HuH-7 (cell line): ENCODE measurements around the gene PDE7B.
"Not testable (repeated sequence)": the region's sequence is repeated elsewhere in the genome, so short reads cannot be mapped to it uniquely, and the experiment has no call there.

ENCODE experiments used
- DNase-seq: peaks from one replicate; pipeline ENCODE4 v3.0.0; 2011; ENCODE audit warnings: low spot score

PDE7B gene

DNA sequence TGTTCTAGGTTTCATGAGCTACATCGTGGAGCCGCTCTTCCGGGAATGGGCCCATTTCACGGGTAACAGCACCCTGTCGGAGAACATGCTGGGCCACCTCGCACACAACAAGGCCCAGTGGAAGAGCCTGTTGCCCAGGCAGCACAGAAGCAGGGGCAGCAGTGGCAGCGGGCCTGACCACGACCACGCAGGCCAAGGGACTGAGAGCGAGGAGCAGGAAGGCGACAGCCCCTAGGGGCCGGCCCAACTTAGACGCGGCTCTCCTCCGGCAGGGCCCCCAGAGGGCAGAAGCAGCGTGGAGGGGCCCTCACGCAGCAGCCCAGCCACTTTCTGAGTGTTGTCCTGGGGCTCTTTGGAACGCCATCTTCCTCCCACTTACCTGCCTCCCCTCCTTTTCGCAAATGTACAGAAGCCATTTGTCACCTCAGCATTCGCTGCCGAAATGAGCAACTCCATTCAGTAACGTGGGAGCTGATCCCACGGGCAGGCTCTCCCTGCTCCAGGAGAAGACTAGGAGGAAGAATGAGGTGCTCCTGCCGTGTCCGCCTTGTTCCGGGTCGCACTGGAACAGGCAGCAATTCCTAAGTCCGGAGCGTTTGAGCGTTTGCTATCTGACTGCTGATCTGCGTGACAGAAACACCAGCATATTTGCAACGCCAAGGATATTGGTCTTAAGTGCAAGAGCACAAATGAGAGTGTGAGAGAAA, 340.3 kb downstream of the PDE7B start:
- no peak for DNase-seq

DNA sequence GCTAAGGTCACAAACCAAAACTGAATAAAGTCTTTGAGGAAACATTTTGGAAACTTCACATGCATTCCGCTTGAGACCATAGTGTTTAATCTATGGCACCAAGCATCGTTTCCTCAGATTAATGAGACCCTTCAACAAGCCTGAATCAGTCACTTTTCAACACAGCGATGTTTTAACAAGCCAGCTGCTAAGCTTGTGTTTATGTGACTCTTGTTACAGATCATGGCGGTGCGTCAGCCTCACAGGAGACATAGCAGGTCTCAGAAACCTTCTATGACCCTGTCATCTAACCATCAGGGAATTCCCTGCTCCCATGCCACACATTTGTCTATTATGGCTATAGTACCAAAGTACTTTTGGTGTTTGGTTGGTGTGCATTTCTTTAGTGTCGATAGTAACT, 341.4 kb downstream of the PDE7B start:
- no peak for DNase-seq

DNA sequence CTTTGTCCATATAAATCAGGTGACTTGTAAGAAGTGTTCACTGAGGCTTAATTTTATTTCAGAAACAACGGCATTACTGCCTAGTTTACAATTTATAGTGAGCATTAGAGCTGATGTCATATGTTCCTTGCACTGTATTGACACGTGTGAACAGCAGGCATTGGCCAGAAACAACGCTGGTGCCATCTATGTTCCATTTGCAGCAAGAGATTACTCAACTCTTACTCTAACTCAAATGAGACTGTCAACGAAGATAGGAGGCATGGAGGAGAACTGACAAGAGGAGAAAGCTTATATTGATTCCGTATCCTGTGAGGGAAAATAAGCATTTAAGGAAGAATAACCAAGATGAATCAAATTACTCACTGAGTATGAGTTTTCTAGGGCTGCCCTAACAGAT, 350.2 kb downstream of the PDE7B start:
- DNase-seq = no peak

DNA sequence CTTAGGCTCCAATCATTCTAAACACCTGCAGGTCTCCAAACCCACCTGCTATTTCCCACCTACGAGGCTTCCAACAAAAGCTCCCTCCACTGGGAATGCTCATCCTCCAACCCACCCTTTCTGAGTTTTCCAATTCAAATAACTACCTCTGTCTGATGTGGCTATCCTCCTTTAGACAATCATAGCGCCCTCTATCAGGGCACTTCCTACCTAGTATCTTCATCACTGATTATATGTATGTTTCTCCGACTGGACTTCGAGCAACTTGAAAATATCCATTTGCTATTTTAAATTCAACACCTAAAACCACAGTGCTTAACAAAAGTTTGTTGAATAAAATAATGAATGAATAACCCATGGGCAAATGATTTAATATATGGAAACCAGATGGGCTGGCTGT, 357.3 kb downstream of the PDE7B start:
- no peak for DNase-seq

DNA sequence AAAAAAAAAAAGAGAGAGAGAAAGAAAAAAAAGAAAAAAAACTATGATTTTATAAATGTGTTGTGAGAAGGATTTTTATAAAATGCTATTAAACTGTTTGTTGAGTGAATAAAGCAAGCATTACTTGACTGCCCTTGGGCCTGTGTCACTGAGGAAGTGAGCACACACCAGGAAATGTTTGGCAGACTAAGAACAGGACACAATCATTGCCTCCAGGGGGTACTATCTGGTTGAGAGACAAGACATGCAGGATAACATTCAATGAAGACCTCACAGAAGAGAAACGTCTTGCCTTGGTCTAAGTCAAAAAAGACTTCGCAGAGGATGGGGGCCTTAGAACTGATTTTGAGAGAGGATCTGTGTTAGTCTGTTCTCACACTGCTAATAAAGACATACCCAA, 358.0 kb downstream of the PDE7B start:
- DNase-seq = no peak

DNA sequence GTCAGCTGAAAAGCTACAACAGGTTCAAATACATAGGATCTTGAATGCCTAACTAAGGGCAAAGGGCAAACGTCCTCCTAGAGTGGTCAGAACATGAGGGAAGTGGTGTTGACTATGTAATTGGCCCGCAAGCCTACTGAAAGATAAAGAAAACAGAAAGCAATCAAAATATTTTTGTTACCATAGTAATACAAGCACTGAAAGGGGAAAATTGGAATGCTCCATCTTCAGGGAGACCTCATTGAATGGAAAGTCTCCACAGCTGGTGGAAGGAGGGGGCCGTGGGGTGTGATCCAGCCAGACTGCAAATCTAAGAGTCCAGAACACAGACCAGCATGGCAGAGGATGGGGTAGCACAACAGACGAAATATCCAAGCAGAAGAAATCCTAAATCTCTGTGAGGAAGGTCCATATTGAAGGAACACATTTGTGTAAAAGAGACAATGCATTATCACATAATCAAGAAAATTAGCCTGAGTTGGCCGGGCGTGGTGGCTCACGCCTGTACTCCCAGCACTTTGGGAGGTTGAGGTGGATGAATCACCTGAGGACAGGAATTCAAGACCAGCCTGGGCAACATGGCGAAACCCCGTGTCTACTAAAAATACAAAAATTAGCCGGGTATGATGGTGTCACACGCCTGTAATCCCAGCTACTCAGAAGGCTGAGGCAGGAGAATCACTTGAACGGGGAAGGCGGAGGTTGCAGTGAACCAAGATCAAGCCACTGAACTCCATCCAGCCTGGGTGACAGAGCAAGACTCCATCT, 359.1 kb downstream of the PDE7B start:
- DNase-seq = no peak

DNA sequence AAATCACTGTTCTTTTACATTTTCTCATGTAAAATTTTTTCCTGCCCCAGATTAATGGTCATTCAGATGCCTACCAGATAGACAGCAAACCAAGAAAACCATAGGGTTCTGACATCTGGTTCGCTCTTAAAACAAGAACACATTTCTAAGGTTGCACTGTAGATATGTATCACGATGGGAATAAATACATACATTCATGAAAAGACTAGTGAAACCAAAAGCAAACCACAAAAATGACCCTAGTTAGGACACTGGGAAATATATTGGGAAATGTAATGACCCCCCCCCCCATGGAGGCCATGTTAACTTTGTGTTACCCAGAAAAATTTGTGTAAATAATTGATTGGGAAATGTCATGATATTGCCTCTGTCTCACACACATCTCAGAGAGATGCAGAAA, 361.1 kb downstream of the PDE7B start:
- no peak for DNase-seq

DNA sequence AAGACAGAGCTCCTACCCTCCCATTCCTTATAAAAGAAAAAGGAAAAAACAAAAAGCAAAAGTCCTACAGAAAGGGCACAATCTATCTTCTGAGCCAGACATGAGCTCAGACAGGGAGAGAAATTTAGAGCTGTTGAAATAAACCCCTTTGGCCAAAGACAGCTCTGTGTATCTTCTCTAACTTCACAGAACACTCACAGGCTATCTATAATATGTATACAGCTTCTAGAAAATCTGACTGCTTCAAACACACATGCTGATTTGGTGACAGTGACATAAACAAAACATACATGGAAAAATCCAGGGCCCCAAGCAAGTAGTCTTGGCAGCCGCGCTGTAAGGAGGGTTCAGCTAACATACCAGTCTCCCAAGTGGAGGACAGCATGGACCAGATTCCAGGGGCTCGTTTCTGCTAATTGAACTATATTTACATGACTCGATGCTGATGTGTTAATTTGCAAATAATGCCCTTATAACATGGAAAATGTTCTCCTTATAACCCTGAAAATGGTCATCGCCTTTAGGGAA, 361.6 kb downstream of the PDE7B start:
- no peak for DNase-seq

DNA sequence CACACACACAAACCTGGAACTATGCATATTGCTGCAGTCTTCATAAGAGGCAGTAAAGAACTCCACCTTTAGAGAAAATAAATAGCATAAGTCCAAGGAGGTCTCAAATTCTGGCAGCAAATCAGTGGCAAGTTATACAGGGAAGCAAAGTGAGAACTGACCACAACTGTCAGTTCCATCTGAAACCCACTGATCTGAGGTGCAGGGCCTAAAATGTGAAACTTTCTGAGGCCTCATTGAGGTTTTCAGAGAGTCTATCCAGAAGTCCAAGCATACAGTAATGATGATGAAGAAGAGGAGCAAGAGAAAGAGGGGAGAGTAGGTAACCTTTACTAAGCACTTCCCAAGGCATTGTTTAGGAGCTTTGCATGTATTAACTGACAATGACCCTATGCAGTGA, 362.4 kb downstream of the PDE7B start:
- DNase-seq = no peak

DNA sequence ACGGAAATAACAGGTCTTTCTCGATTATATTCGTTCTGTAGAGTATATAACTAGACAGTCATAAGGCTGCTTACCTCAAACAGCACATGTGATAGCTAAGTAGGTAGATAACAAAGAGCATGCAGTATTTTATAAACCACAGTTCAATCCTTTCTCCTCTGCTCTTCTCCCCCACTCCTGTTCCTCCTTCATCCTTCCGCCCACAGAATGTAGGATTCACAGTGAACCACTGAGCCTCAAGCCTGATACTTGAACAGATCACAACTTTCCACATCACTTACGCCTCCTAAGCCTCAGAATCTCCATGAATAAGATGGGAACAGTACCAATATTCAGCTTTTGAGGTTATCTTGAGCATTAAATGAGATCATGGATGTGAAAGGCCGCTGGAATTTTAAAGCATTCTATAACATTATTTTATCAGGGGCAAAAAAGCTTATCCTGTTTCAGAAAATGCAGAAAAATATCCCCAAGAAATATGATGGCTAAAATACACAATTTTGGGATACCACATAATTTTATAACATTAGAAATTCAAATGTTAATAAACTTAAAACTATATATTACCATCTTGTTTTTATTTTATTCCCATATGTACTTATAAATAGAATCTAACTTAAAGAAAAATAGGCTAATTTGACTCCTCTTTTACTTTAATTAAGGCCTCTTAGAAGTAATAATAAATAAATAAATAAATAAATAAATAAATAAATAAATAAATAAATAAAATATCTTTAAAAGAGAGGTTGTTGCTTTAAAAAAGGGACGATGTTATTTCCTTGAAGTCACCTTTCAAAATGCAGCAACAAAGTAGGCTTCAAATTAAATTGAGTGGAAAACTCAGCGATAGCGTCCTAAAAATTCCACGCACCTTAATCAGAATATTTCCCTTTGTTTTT, 365.3 kb downstream of the PDE7B start:
- DNase-seq = no peak

DNA sequence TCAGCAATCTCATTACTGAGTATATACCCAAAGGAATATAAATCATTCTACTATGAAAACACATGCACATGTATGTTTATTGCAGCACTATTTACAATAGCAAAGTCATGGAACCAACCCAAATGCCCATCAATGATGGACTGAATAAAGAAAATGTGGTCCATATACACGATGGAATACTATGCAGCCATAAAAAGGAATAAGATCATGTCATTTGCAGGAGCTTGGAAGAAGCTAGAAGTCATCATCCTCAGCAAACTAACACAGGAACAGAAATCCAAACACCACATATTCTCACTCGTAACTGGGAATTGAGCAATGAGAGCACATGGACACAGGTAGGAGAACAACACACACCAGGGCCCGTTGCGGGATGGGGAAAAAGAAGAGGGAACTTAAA, 373.5 kb downstream of the PDE7B start:
- DNase-seq = not testable (repeated sequence)

DNA sequence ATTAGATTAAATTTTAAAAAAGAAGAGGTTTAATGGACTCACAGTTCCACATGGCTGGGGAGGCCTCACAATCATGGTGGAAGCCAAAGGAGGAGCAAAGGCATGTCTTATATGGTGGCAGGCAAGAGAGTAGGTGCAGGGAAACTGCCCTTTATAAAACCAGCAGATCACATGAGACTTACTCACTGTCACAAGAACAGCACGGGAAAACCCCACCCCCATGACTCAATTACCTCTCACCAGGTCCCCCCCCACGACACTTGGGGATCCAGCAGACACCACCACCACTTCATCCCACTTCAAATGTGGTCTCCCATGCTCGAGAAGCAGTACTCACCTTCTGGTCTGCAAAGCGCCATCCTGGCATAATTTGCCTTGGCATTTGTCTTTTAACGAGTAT, 374.0 kb downstream of the PDE7B start:
- DNase-seq = no peak

DNA sequence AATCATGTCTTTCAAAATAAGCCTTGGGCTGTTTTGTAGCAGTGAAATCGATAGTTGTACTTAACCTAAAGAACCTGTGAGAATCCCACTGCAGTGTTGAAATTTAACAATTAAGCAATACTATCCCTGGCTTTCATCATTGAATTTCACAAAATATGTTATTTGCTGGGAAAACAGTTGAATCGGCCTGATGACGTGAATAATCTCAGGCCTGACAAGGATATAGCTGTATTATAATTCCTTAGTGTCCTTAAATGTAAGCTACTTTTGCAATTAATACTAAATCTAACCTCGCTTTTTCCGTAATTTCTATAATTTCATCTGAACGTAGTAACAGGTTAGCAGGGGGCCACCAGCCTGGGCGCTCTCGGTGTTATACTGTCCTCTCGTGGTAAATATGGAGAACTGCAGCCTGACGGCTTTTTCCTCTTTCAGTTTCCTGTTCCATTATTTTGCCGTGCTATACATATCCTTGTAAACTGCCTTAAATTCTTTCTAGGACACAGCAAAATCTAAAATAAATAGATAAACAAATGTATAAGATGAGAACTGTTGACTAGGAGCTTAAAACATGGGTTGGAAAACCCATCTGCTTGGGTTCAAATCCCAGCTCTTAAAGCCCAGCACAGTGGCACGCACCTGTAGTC, 374.6 kb downstream of the PDE7B start:
- peak; percentile 45 for DNase-seq

DNA sequence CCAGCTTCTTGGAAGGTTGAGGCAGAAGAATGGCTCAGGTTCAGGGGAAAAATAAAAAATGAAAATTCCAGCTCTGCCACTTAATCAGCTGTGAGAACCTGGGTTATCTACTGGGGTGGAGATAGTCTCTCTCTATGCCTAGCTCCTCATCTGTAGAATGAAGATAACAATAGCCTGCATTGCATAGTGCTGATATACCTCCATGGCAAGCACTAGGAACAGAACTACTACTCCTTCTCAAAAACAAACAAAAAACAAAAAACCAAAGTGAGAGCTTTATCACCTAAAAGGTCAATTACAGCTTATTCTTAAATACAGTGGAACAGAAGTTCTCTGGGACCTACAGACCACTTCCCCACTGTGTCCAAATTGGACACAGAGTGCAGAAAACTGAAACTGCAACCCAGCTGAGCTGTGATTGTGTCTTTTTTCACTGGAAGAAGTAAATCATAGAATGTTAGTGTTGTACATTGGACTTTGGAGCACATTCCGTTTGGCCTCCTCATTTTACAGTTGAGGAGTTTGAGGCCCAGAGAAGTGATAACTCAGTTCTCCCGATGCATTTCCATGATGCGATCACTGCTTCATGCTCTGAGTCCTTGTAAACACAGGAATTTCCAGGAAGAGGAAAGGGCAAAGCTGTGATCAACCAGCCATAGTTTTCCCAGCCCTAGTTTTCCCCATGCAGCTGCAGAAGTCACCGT, 375.3 kb downstream of the PDE7B start:
- DNase-seq = no peak

DNA sequence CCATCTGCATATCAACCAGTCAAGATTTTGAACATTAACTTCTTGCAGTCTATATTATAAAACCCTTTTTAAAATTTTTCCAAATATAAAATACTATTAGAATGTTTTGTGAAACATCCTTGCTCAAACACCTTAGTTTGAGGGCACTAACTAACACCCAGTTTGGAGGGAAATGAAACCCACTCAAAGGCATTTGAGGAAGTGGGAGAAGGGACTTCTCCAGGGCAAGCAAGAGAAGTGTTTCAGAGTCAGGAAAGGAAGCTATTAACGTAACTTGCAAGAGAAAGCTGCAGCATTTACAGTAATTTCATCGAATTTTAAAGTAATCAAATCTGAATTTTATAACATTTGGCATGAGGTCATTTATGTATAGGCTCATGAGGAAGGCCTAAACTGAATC, 377.3 kb downstream of the PDE7B start:
- DNase-seq = no peak

DNA sequence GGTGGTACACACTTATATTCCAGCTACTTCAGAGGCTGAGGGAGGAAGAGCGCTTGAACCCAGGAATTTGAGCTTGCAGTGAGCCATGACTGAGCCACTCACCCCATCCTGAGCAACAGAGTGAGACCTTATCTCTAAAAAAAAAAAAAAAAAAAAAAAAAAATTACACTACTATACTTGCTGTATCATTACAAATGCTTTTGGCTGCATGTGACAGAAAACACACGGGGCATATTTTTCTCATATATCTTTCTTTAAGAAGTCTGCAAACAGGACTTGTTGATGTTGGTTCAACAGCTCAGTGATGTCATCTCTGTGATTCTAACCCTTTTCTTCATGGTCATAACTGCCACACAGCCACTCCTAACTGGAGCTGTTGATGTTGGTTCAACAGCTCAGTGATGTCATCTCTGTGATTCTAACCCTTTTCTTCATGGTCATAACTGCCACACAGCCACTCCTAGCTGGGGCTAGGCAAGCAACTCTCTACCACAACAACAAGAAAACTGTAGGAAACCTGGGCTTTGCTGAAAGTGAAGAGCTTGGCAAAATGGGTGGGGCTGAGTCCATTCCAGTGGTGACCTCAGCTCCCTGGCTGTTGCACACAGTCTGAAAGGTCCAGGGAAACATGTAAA, 378.8 kb downstream of the PDE7B start:
- DNase-seq = no peak

DNA sequence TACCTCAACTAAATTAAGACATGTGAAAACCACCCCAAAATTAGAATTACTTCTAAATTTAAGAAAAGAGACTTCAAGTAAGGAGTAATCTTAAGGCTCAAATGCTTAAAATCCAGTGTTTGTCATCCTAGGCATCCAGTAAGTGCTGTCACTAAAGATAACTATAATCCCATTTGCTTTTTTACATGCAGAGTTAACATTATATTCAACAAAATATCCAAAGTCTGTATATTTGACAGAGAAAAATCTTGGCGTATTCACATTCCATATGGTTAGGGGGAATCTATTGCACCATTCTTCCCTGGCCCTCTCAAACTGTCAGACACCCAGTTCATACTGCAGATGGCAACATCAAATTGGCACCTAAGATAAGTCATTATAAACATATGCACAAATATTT, 381.2 kb downstream of the PDE7B start:
- no peak for DNase-seq

DNA sequence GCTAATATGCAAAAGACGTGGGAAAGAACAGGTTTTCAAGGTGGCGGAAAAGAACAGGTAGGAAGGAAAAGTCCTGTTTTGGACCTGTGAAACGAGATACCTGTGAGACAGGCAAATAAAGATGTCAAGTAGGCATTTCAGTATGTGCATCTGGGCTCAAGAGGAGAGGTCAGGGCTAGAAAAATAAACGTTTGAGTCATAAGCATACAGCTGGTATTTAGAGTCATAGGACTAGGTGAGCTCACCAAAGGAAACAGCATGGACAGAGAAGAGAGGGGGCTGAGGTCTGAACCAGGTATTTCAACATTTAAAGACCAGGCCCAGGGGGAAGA, 383.7 kb downstream of the PDE7B start:
- DNase-seq = no peak

DNA sequence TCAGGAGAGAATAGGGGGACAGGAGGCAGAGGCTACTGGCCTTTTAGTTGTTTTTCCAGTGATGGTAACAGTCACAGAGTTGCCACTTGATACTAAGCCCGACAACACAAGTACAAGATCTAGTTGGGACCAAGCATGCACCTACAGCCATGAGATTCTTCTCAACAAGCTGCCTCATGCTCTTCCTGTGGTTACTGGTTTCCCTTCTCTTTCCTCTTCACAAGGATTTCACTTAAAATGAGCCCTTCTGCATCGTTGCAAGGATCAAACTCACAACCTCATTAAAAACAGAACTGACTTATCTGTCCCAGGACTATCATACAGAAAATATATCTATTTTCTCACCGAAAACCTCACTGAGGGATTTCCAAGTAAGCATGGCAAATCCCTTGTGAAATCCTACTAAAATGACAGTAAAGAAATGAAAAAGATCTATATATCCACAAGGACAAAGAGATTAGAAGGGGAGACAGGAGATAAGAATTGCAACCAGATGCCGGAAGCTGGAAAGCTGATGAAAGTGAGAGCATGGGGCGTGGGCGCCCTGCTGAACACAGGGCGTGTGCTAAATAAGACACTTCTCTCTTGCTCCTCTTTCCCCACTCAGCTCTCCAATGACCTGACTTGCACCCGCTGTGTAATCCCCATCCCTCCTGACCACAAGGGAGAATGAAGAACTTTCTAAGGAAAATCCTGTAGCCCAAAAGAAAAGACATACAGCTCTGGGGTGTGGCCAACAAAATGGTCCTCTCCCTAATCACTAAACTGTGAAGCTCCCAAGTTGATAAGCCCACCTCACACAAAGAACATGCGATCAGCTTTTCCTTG, 385.2 kb downstream of the PDE7B start:
- DNase-seq = no peak

DNA sequence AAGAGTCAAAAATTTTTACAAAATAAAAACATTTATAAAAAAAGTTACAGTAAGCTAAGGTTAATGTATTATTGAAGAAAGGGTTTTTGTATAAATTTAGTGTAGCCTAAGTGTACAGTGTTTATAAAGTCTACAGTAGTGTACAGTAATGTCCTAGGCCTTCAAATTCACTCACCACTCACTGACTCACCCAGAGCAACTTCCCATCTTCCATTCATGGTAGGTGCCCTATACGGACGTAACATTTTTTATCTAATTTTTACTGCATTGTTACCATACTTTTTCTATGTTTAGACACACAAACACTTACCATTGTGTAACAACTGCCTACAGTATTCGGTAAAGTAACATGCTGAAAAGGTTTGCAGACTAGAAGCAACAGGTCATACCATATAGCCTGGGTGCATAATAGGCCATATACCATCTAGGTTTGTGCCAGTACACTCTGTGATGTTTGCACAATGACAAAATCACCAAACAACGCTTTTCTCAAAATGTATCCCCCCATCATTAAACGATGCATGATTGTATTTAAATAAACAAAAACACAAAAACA, 392.6 kb downstream of the PDE7B start:
- DNase-seq = no peak
